DND-41 (cell line): ENCODE data around the gene TCERG1L.

ENCODE experiments used
- CTCF ChIP-seq: IDR thresholded peaks from 2 replicates; pipeline ENCODE4 v1.5.1; 2012; ENCODE audit warnings: borderline replicate concordance, low read length, moderate library complexity, mild to moderate bottlenecking; ENCODE audit not compliant: poor library complexity, severe bottlenecking; ENCODE audit errors: extremely low read depth
- EZH2 ChIP-seq: IDR thresholded peaks from 3 replicates; pipeline ENCODE4 v1.6.1; 2012; ENCODE audit warnings: borderline replicate concordance, low read depth, mild to moderate bottlenecking, moderate library complexity, low read length, inconsistent platforms; ENCODE audit not compliant: severe bottlenecking

- TF ChIP-seq CTCF, result no peak
- TF ChIP-seq EZH2, result no peak
Measured at GRCh38 chr10:131067690-131068089, 243.8 kb downstream of the TCERG1L start.
